CD4-positive, alpha-beta T cell treated with Interleukin-1 beta for 1 hour (primary cell): ENCODE data around the gene WDR64.
"Not testable (repeated sequence)": the region's sequence is repeated elsewhere in the genome, so short reads cannot be mapped to it uniquely, and the experiment has no call there.

ENCODE experiments used
- DNase-seq, 2 donors: peaks; one replicate each; pipeline ENCODE4 v3.0.0-alpha.2; 2020 to 2022

Gene WDR64

GRCh38 chr1:241632987-241633386, 19.1 kb upstream of the WDR64 start:
- no peak for DNase-seq

- DNase-seq = no peak
Measured at GRCh38 chr1:241635556-241636152, 16.4 kb upstream of the WDR64 start.

- DNase-seq = no peak
Measured at GRCh38 chr1:241636291-241636690, 15.8 kb upstream of the WDR64 start.

- DNase-seq = no peak
Measured at GRCh38 chr1:241637046-241637590, 15.0 kb upstream of the WDR64 start.

- DNase-seq = no peak
Measured at GRCh38 chr1:241637604-241638003, 14.5 kb upstream of the WDR64 start.

- DNase-seq = no peak
Measured at GRCh38 chr1:241638099-241638682, 13.9 kb upstream of the WDR64 start.

- DNase-seq = peak in 1 of 2 donors; percentile 18
Measured at GRCh38 chr1:241638909-241639622, 13.0 kb upstream of the WDR64 start.

GRCh38 chr1:241639623-241640148, 12.4 kb upstream of the WDR64 start:
- peak in 1 of 2 donors; percentile 17 for DNase-seq

- DNase-seq = peak; percentile 92 to 94
Measured at GRCh38 chr1:241640149-241640866, 11.8 kb upstream of the WDR64 start, which contains the start of the genes CHML and OPN3. TSS of gene CHML (minus strand) at chr1:241640369. CDS start at chr1:241635766, 4,603 bp downstream. TSS of gene OPN3 (minus strand) at chr1:241640369. CDS start at chr1:241640254, 115 bp downstream.

- no peak for DNase-seq
Measured at GRCh38 chr1:241640867-241641622, 11.0 kb upstream of the WDR64 start.

- no peak for DNase-seq
Measured at GRCh38 chr1:241641773-241642592, 10.1 kb upstream of the WDR64 start.

- DNase-seq = no peak
Measured at GRCh38 chr1:241642593-241642944, 9.5 kb upstream of the WDR64 start.

- no peak for DNase-seq
Measured at GRCh38 chr1:241644259-241644658, 7.8 kb upstream of the WDR64 start.

GRCh38 chr1:241645199-241645598, 6.9 kb upstream of the WDR64 start:
- no peak for DNase-seq

GRCh38 chr1:241646201-241646600, 5.9 kb upstream of the WDR64 start:
- no peak for DNase-seq

- DNase-seq = no peak
Measured at GRCh38 chr1:241647658-241648057, 4.4 kb upstream of the WDR64 start.

- no peak for DNase-seq
Measured at GRCh38 chr1:241648159-241648558, 3.9 kb upstream of the WDR64 start.

- no peak for DNase-seq
Measured at GRCh38 chr1:241654019-241654418, 1.9 kb downstream of the WDR64 start.

- no peak for DNase-seq
Measured at GRCh38 chr1:241654641-241655040, 2.6 kb downstream of the WDR64 start.

- DNase-seq = no peak
Measured at GRCh38 chr1:241658081-241658793, 6.2 kb downstream of the WDR64 start.

GRCh38 chr1:241659016-241659415, 6.9 kb downstream of the WDR64 start:
- not testable (repeated sequence) for DNase-seq
